Measurements from ENCODE around the gene RARG. TPM values are rescaled to one million over a fixed set of nuclear protein-coding genes. Genes with fewer than 3 reads are reported as not detected.

The RARG gene
- total RNA-seq, 4 donors from 2014 or later: 4.3 to 23.5 (median 13.2) TPM

DNA sequence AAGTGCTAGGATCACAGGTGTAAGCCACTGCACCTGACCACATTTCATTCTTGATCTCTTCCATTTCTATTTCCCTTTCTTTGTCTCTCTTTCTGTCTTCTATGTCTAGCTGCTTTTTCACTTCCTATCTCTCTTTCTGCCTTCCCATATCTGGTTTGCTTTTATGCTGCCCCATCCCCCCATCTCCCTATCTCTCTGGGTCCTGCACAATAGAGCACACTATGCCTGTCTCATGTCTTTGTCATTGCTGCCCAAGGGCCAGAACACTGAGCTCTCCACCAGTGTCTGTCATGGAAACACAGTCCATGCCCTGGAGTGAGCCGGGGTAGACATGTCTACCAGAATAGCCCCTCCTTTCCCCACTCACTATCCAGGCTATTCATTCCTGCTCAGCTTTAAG lies 12.3 kb upstream of the RARG start:
- DNase-seq (ENCODE audit: low spot score): no peak
- no peak for TF ChIP-seq CTCF (IDR thresholded peaks at IDR 0.05)
- no peak for ATAC-seq (ENCODE audit: low FRiP score)

DNA sequence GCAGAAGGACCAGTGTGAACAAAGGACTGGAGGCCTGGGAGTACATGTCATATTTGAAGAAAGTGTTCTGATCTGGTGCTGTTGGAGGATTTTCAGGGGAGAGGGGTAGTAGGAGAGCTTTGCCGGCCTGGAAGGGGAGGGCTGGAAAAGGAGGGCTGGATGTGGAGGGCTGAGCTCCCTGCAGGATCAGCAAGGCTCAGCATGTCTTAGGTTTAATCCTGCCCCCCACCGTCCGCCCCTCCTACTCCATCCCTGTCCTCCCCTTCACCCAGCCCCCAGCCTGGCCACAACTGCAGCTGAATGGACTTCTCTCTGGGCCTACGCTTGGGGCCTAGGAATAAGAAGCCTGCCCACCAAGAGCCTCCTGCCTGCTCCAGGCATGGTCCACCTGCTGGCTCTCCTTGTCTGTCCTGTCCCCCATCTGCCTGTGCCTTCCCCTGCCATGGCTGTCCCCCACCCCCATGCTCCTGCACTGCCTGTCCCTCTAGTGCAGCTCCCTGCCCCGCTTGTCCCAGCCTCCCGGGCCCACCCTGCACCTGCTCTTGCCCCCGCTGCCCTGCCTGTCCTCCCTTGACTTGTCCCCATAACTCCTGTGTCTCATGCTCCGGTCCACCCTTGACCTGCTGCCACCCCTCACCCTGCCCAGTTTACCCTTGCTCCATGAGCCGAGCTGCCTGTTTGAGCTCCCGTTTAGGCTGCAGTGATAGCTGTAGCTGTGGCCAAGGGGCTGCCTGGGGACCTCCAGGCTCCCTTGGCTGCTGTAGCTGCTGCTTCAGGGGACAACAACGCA lies 9.8 kb upstream of the RARG start:
- DNase-seq (ENCODE audit: low spot score) (no peak), ATAC-seq (ENCODE audit: low FRiP score) (no peak)
- no peak for TF ChIP-seq CTCF (IDR thresholded peaks at IDR 0.05)

- TF ChIP-seq CTCF (IDR thresholded peaks at IDR 0.05): no peak
- no peak for DNase-seq (ENCODE audit: low spot score)
- no peak for ATAC-seq (ENCODE audit: low FRiP score)
Observed at GRCh38 chr12:53239643-53240258, 7.7 kb upstream of the RARG start.

GRCh38 chr12:53236443-53237111 lies 4.6 kb upstream of the RARG start:
- no peak for DNase-seq (ENCODE audit: low spot score)

DNA sequence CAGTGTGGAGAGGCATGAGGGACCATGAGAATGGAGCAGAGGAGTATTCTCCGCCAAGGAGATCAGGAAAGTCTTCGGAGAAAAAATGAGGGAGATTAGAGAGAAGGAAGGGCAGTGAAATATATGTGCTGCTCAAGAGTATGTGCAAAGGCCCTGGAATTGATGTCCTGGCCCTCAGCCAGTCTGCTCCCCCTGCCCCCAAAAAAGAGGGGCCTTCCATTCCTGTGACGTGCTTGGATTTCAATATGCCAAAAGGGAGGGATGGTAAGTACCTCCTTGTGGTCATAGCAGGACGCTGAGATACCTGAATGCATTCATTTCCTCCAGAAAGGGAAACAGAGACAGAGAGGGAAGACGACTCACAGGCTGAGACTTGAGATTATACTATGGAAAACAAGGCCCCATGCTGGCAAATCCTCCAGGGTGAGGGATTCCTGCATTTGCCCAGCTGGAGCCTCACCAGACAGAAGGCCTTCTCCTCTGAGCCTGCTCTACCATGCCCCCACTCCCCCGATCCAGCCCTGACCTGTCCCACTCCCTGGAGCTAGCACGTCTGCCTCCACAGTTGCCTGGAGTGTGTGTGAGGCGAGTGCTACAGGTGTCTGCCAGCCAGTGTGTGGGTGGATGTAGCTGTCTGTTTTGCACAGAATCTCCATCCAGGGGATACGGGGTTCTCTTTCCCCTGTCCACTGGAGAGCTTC lies 3.9 kb upstream of the RARG start:
- ATAC-seq (ENCODE audit: low FRiP score): no peak
- TF ChIP-seq CTCF (IDR thresholded peaks at IDR 0.05): no peak
- no peak for DNase-seq (ENCODE audit: low spot score)

More at GRCh38 chr12:53236443-53237111, 4.6 kb upstream of the RARG start:
- no peak for TF ChIP-seq CTCF (IDR thresholded peaks at IDR 0.05)
- no peak for ATAC-seq (ENCODE audit: low FRiP score)

GRCh38 chr12:53235164-53235563 lies 3.2 kb upstream of the RARG start:
- ATAC-seq (ENCODE audit: low FRiP score) (no peak), DNase-seq (ENCODE audit: low spot score) (no peak)
- TF ChIP-seq CTCF (IDR thresholded peaks at IDR 0.05): no peak
